OCI-LY7 (cell line): Measurements from ENCODE around the gene DCAF11. TPM values are rescaled to one million over a fixed set of nuclear protein-coding genes. Genes with fewer than 3 reads are reported as not detected.

Source experiments
- BruUV-seq: library from RNA; stranded (reverse); fragments of 400-500 nt; replicated peaks from 2 replicates; lab custom pipeline; 2021; lab: Mats Ljungman, UMichigan
- CTCF ChIA-PET: fragments of 300-600 bp; sonication (Branson Sonifier 250); formaldehyde crosslinking; loops from one replicate; lab custom pipeline; 2022; ENCODE audit warnings: antibody characterized with exemption; ENCODE audit not compliant: unreplicated experiment; lab: Charles Lee
- POLR2A ChIA-PET: fragments of 300-600 bp; sonication (Branson Sonifier 250); formaldehyde crosslinking; loops from one replicate; lab custom pipeline; 2022; ENCODE audit warnings: antibody characterized with exemption; lab: Charles Lee
- DNase-seq: peaks from one replicate; pipeline ENCODE4 v3.0.0-alpha.2; 2015; ENCODE audit warnings: low spot score
- H2AFZ ChIP-seq: fragments of 200-600 bp; sonication (generic), shearing (Covaris generic); 2 replicates; pipeline ENCODE4 v1.6.1; 2014; ENCODE audit warnings: mild to moderate bottlenecking, antibody characterized with exemption, low read length, moderate library complexity
- H3K27ac ChIP-seq: fragments of 200-600 bp; sonication (generic); 2 replicates; pipeline ENCODE4 v1.5.1; 2014; ENCODE audit warnings: mixed run types, low read depth, mild to moderate bottlenecking, moderate library complexity, low read length, inconsistent platforms; ENCODE audit not compliant: poor library complexity, severe bottlenecking
- H3K36me3 ChIP-seq: fragments of 200-600 bp; sonication (generic); 2 replicates; pipeline ENCODE4 v1.6.1; 2014; ENCODE audit warnings: mild to moderate bottlenecking, antibody characterized with exemption, low read length, moderate library complexity, mixed read lengths; ENCODE audit not compliant: insufficient read depth
- H3K4me1 ChIP-seq: fragments of 200-600 bp; sonication (generic); 2 replicates; pipeline ENCODE4 v1.5.1; 2014; ENCODE audit warnings: mild to moderate bottlenecking, low read length; ENCODE audit not compliant: insufficient read depth, poor library complexity, severe bottlenecking
- H3K4me2 ChIP-seq: fragments of 200-600 bp; sonication (generic); 2 replicates; pipeline ENCODE4 v1.6.1; 2014; ENCODE audit warnings: mild to moderate bottlenecking, low read length
- H3K4me3 ChIP-seq: fragments of 200-600 bp; sonication (generic); 2 replicates; pipeline ENCODE4 v1.5.1; 2014; ENCODE audit warnings: mild to moderate bottlenecking, low read depth, low read length; ENCODE audit not compliant: poor library complexity, severe bottlenecking
- H3K79me2 ChIP-seq: fragments of 200-600 bp; sonication (generic); 2 replicates; pipeline ENCODE4 v1.6.1; 2016; ENCODE audit warnings: low read depth, mild to moderate bottlenecking, low read length, moderate library complexity, mixed read lengths; ENCODE audit not compliant: insufficient read depth
- H3K9me2 ChIP-seq: fragments of 200-600 bp; sonication (generic); 2 replicates; pipeline ENCODE4 v1.6.1; 2016; ENCODE audit warnings: mild to moderate bottlenecking, low read length, mixed read lengths; ENCODE audit not compliant: insufficient read depth
- H3K9me3 ChIP-seq: fragments of 200-600 bp; sonication (generic); 2 replicates; pipeline ENCODE4 v1.6.1; 2014; ENCODE audit warnings: mild to moderate bottlenecking, mixed run types, low read length, mixed read lengths
- H4K20me1 ChIP-seq: fragments of 200-600 bp; sonication (generic); 2 replicates; pipeline ENCODE4 v1.6.1; 2014; ENCODE audit warnings: mild to moderate bottlenecking, antibody characterized with exemption, low read length, moderate library complexity, mixed read lengths; ENCODE audit not compliant: insufficient read depth
- CTCF ChIP-seq: fragments of 200-600 bp; sonication (generic); conservative IDR thresholded peaks from 2 replicates; pipeline ENCODE4 v1.5.1; 2014; ENCODE audit warnings: mild to moderate bottlenecking, antibody characterized with exemption, low read length, moderate library complexity, mixed read lengths
- EZH2phosphoT487 ChIP-seq: fragments of 200-600 bp; sonication (generic); IDR thresholded peaks from 2 replicates; pipeline ENCODE4 v1.6.1; 2018; ENCODE audit warnings: low read depth, borderline replicate concordance, mild to moderate bottlenecking, mixed run types, antibody characterized with exemption, low read length, moderate library complexity, mixed read lengths
- intact Hi-C: fragments of 100-400 bp; cut with micrococcal nuclease; formaldehyde crosslinking; loops from one replicate; pipeline ENCODE4 v1.10.0; 2022; ENCODE audit not compliant: unreplicated experiment
- total RNA-seq, 2 experiments: library from RNA; depleted of rRNA in 1 of 2; stranded (reverse); fragments of >200 nt in 1 of 2; shearing (Covaris generic) in 1 of 2; gene quantifications; 2 replicates each; pipeline ENCODE4 v1.2.3, GENCODE V29; 2014 to 2022

DCAF11 gene
- total RNA-seq, 2 experiments from 2014 or later: 63.6 to 75.5 TPM

GRCh38 chr14:24164518-24164991 lies 50.0 kb downstream of the DCAF11 start:
- intact Hi-C loops: no loop called here
- Histone ChIP-seq H3K79me2 (peaks cover 7% of the 10 kb centered on the region; the same call in 1 of the 2 replicates), H2AFZ (no peak overlapping the region), H3K27ac (no peak overlapping the region), H3K4me3 (no peak overlapping the region), H3K36me3 (peaks cover 49% of the 10 kb centered on the region), H4K20me1 (no peaks in the 10 kb centered on the region), H3K9me2 (no peaks in the 10 kb centered on the region), H3K4me1 (peaks cover 16% of the 10 kb centered on the region), H3K9me3 (no peaks in the 10 kb centered on the region), H3K4me2 (no peak overlapping the region)
- ChIA-PET CTCF (no interaction called here), POLR2A (no interaction called here)
- TF ChIP-seq CTCF: no peak
- no TSS peak for BruUV-seq
- no peak for DNase-seq

GRCh38 chr14:24165785-24166184 lies 51.2 kb downstream of the DCAF11 start:
- intact Hi-C loops: no loop called here
- Histone ChIP-seq H2AFZ (no peak overlapping the region), H3K27ac (no peak overlapping the region), H3K4me3 (no peak overlapping the region), H3K36me3 (peaks cover 37% of the 10 kb centered on the region), H3K4me1 (peaks cover 11% of the 10 kb centered on the region), H3K9me3 (no peaks in the 10 kb centered on the region), H4K20me1 (no peaks in the 10 kb centered on the region), H3K9me2 (no peaks in the 10 kb centered on the region), H3K79me2 (peaks cover 7% of the 10 kb centered on the region; the same call in 1 of the 2 replicates), H3K4me2 (no peak overlapping the region)
- no peak for DNase-seq
- POLR2A ChIA-PET: no interaction called here
- TF ChIP-seq CTCF (no peak), EZH2phosphoT487 (no peak)
- CTCF ChIA-PET: no interaction called here
- no TSS peak for BruUV-seq

GRCh38 chr14:24167469-24168114 lies 53.0 kb downstream of the DCAF11 start:
- no TSS peak for BruUV-seq
- Histone ChIP-seq H3K9me3 (no peaks in the 10 kb centered on the region), H3K27ac (no peak overlapping the region), H3K36me3 (peaks cover 36% of the 10 kb centered on the region), H2AFZ (no peak overlapping the region), H3K4me2 (no peak overlapping the region), H3K79me2 (no peaks in the 10 kb centered on the region), H4K20me1 (no peaks in the 10 kb centered on the region), H3K4me3 (no peak overlapping the region), H3K9me2 (no peaks in the 10 kb centered on the region), H3K4me1 (no peaks in the 10 kb centered on the region)
- TF ChIP-seq EZH2phosphoT487 (no peak), CTCF (no peak)
- ChIA-PET CTCF (no interaction called here), POLR2A (interaction anchor here (0.7 to 0.8 kb wide), 2 partner anchors 10 to 1238 kb away, joined by 3 to 4 read pairs; partner anchors contain the start of gene PRMT5)
- intact Hi-C loops: no loop called here
- DNase-seq: no peak
